DMS114 treated with DMSO at 0.1 percent for 48 hours (cell line): ENCODE measurements around the gene CADM2.
"Not testable (repeated sequence)": the region's sequence is repeated elsewhere in the genome, so short reads cannot be mapped to it uniquely, and the experiment has no call there.

Experiments used
- DNase-seq: peaks from one replicate; lab custom pipeline; 2025; ENCODE audit not compliant: unreplicated experiment; lab: John Stamatoyannopoulos, UW

CADM2 gene

GRCh38 chr3:85455561-85456200 lies 496.9 kb downstream of the CADM2 start:
- no peak for DNase-seq

- no peak for DNase-seq
Measured at GRCh38 chr3:85474241-85474640, 515.5 kb downstream of the CADM2 start.

GRCh38 chr3:85475346-85475745 lies 516.6 kb downstream of the CADM2 start:
- no peak for DNase-seq

GRCh38 chr3:85476891-85477495 lies 518.2 kb downstream of the CADM2 start:
- no peak for DNase-seq

- DNase-seq: no peak
Measured at GRCh38 chr3:85481411-85482212, 522.8 kb downstream of the CADM2 start.

GRCh38 chr3:85482213-85482490 lies 523.4 kb downstream of the CADM2 start:
- no peak for DNase-seq

- DNase-seq: no peak
Measured at GRCh38 chr3:85483986-85484385, 525.2 kb downstream of the CADM2 start.

GRCh38 chr3:85487375-85487774 lies 528.6 kb downstream of the CADM2 start:
- DNase-seq: no peak

- DNase-seq: no peak
Measured at GRCh38 chr3:85495602-85496001, 536.8 kb downstream of the CADM2 start.

GRCh38 chr3:85498177-85498576 lies 539.4 kb downstream of the CADM2 start:
- DNase-seq: no peak

GRCh38 chr3:85502148-85502875 lies 543.5 kb downstream of the CADM2 start:
- no peak for DNase-seq

- DNase-seq: not testable (repeated sequence)
Measured at GRCh38 chr3:85504129-85504784, 545.5 kb downstream of the CADM2 start.

- not testable (repeated sequence) for DNase-seq
Measured at GRCh38 chr3:85504785-85505511, 546.2 kb downstream of the CADM2 start.

- DNase-seq: not testable (repeated sequence)
Measured at GRCh38 chr3:85507052-85507451, 548.3 kb downstream of the CADM2 start.

- no peak for DNase-seq
Measured at GRCh38 chr3:85508659-85509058, 549.9 kb downstream of the CADM2 start.

- DNase-seq: no peak
Measured at GRCh38 chr3:85516146-85516545, 557.4 kb downstream of the CADM2 start.

GRCh38 chr3:85524104-85524503 lies 565.3 kb downstream of the CADM2 start:
- no peak for DNase-seq

- DNase-seq: no peak
Measured at GRCh38 chr3:85525264-85525663, 566.5 kb downstream of the CADM2 start.

- no peak for DNase-seq
Measured at GRCh38 chr3:85533586-85533985, 574.8 kb downstream of the CADM2 start.

GRCh38 chr3:85535517-85535916 lies 576.7 kb downstream of the CADM2 start:
- DNase-seq: no peak

- DNase-seq: no peak
Measured at GRCh38 chr3:85539232-85539631, 580.4 kb downstream of the CADM2 start.
